T-helper 2 cell treated with Interferon-gamma antibody and Interleukin-4, amounts not matched to agents 5 μg/mL and 100 μg/mL, for 36 hours (primary cell): ENCODE measurements around the gene CRKL.
"Not testable (repeated sequence)": the region's sequence is repeated elsewhere in the genome, so short reads cannot be mapped to it uniquely, and the experiment has no call there.

Source experiments
- DNase-seq: peaks from one replicate; pipeline ENCODE4 v3.0.0; 2021; ENCODE audit warnings: low spot score
- H3K27ac Mint-ChIP-seq: one replicate; pipeline ENCODE4 v1.8.0; 2021; ENCODE audit warnings: mild to moderate bottlenecking, mixed read lengths
- H3K27me3 Mint-ChIP-seq: one replicate; pipeline ENCODE4 v1.8.0; 2021; ENCODE audit warnings: low read depth, mixed read lengths
- H3K36me3 Mint-ChIP-seq: one replicate; pipeline ENCODE4 v1.8.0; 2021; ENCODE audit warnings: low read depth, mixed read lengths
- H3K4me1 Mint-ChIP-seq: one replicate; pipeline ENCODE4 v1.8.0; 2021; ENCODE audit warnings: low read depth, mixed read lengths
- H3K4me3 Mint-ChIP-seq: one replicate; pipeline ENCODE4 v1.8.0; 2022; ENCODE audit warnings: mild to moderate bottlenecking, moderate library complexity, mixed read lengths
- H3K9me3 Mint-ChIP-seq: one replicate; pipeline ENCODE4 v1.8.0; 2021; ENCODE audit warnings: mixed read lengths

CRKL gene

GRCh38 chr22:20967697-20968211 is 50.5 kb downstream of the CRKL start:
- peaks cover 22% of the 10 kb centered on the region for H3K27me3 Mint-ChIP-seq
- DNase-seq = no peak
- no peaks in the 10 kb centered on the region for H3K9me3 Mint-ChIP-seq
- no peaks in the 10 kb centered on the region for H3K36me3 Mint-ChIP-seq
- peaks cover 6% of the 10 kb centered on the region for H3K4me1 Mint-ChIP-seq
- no peak overlapping the region for H3K27ac Mint-ChIP-seq
- H3K4me3 Mint-ChIP-seq = no peak overlapping the region

DNA sequence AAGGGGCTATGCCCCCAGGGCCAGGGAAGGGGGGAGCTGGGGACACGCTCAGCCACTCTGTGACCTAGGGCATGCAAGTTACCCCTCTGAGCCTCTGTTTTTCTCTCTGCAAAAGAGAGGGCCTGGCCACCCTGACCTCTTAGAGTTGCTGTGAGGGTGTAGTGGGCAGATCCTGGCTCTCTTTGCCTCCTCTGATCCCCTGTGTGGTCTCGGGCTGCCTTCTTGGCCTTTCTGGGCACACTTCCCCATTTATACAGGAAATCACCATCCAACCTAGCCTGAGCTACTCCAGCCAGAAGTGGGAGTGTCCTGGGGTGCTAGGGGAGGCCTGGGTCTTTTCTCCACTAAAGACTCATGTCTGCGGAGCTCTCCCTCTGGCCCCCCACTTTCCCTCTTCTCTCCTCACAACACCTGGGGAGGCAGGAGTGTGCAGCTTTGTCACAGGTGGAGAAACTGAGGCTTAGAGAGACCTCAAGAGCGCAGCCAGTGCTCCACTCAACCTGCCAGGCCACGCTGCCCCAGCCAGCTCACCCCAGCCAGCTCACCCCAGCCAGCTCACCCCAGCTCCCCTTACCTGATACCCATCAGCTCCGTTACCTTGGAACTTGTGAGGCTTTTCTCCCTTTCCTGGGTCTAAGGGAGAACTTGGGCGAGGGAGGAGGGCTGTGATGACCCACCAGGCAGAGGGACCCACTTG is 51.2 kb downstream of the CRKL start:
- H3K4me3 Mint-ChIP-seq = no peak overlapping the region

GRCh38 chr22:20970939-20971657 is 53.9 kb downstream of the CRKL start:
- Mint-ChIP-seq H3K4me1 (peaks cover under 1% of the 10 kb centered on the region), H3K27me3 (peaks cover under 1% of the 10 kb centered on the region), H3K27ac (no peak overlapping the region), H3K36me3 (no peaks in the 10 kb centered on the region), H3K4me3 (no peak overlapping the region), H3K9me3 (no peaks in the 10 kb centered on the region)
- DNase-seq = no peak

More for the DNA sequence above, 51.2 kb downstream of the CRKL start:
- peaks cover 17% of the 10 kb centered on the region for H3K27me3 Mint-ChIP-seq
- H3K27ac Mint-ChIP-seq = no peak overlapping the region
- H3K4me1 Mint-ChIP-seq = peaks cover 6% of the 10 kb centered on the region
- H3K9me3 Mint-ChIP-seq = no peaks in the 10 kb centered on the region
- no peaks in the 10 kb centered on the region for H3K36me3 Mint-ChIP-seq
- DNase-seq = no peak

DNA sequence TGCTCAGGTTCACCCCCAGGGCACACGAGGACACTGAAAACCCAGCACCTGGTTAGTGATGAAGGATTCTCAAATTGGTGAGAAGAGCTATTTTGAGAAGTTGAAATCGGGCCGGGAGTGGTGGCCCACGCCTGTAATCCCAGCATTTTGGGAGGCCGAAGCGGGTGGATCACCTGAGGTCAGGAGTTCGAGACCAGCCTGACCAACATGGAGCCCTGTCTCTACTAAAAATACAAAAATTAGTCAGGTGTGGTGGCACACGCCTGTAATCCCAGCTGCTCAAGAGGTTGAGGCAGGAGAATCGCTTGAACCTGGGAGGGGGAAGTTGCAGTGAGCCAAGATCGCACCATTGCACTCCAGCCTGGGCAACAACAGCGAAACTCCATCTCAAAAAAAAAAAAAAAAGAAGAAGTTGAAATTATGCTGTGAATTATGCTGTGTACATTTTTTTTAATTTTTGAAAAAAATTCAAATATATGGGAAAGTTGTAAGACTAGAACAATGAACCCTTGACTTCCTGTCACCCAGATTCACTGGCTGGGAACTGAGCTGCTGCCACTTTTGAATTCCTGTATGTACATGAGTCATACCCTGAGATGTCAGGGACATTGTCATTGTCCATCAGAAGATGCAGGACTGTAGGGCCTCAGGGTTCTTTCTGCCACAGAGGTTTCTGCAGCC is 54.9 kb downstream of the CRKL start:
- H3K4me3 Mint-ChIP-seq, H3K9me3 Mint-ChIP-seq, H3K27me3 Mint-ChIP-seq, DNase-seq, H3K36me3 Mint-ChIP-seq, H3K27ac Mint-ChIP-seq, H3K4me1 Mint-ChIP-seq: not testable (repeated sequence)

DNA sequence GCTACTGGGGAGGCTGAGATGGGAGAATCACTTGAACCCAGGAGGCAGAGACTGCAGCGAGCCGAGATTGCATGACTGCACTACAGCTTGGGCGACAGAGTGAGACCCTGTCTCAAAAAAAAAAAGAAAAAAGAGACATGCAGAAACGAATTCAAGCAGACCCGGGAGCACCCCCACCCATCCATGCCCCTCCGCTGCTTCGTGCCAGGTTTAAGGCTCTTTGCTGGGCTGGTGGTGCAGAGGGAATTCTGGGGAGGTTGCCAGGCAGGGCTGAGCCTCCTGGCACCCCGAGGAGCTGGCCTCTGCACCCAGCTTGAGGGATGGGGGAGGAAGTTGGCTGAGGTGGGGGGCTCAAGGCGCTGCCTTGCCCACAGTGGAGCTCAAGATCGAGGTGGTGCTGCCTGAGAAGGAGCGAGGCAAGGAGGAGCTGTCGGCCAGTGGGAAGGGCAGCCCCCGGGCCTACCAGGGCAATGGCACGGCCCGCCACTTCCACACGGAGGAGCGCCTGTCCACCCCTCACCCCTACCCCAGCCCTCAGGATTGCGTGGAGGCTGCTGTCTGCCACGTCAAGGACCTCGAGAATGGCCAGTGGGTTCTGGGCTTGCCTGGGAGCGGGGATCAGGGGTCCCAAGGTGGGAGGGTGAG is 55.8 kb downstream of the CRKL start:
- Mint-ChIP-seq H3K4me3 (no peak overlapping the region), H3K4me1 (no peaks in the 10 kb centered on the region), H3K27me3 (no peaks in the 10 kb centered on the region), H3K27ac (no peak overlapping the region), H3K36me3 (no peaks in the 10 kb centered on the region), H3K9me3 (no peaks in the 10 kb centered on the region)
- no peak for DNase-seq

- no peaks in the 10 kb centered on the region for H3K27me3 Mint-ChIP-seq
- no peak for DNase-seq
These were observed 56.6 kb downstream of the CRKL start for GRCh38 chr22:20973634-20974286.

GRCh38 chr22:20974336-20974955 is 57.2 kb downstream of the CRKL start:
- no peak overlapping the region for H3K4me3 Mint-ChIP-seq
- no peaks in the 10 kb centered on the region for H3K27me3 Mint-ChIP-seq
- peaks cover 8% of the 10 kb centered on the region for H3K9me3 Mint-ChIP-seq
- peaks cover 5% of the 10 kb centered on the region for H3K4me1 Mint-ChIP-seq
- no peaks in the 10 kb centered on the region for H3K36me3 Mint-ChIP-seq
- no peak for DNase-seq
- no peak overlapping the region for H3K27ac Mint-ChIP-seq

More at GRCh38 chr22:20973634-20974286, 56.6 kb downstream of the CRKL start:
- Mint-ChIP-seq H3K4me3 (no peak overlapping the region), H3K36me3 (no peaks in the 10 kb centered on the region), H3K27ac (no peak overlapping the region), H3K4me1 (no peaks in the 10 kb centered on the region), H3K9me3 (peaks cover 4% of the 10 kb centered on the region)

- Mint-ChIP-seq H3K4me1 (peaks cover 9% of the 10 kb centered on the region), H3K27ac (no peak overlapping the region), H3K4me3 (no peak overlapping the region)
These were observed 58.5 kb downstream of the CRKL start for GRCh38 chr22:20975541-20976290.

DNA sequence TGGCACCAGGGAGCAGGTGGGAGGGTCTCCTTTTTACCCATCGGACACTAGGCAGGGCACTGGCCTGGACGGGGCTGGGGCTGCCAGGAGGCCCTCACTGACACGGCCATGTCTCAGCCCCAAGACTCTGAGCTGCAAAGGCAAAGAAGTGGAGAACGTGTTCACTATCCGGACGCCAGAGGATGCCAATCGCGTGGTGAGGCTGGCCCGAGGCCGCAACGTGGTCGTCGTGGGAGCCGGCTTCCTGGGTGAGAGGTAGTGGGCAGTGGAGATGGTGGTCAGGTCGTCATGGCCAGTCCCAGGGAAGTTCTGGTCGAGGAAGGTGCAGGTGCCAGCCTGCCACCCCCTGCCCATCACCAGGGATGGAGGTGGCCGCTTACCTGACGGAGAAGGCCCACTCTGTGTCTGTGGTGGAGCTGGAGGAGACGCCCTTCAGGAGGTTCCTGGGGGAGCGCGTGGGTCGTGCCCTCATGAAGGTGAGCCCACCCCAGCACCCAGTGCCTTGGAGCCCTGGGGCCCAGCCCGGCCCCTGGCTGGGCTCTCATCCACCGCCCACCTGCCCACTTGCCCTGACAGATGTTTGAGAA is 59.2 kb downstream of the CRKL start:
- DNase-seq = no peak
- peaks cover 8% of the 10 kb centered on the region for H3K9me3 Mint-ChIP-seq
- H3K27me3 Mint-ChIP-seq = no peaks in the 10 kb centered on the region
- H3K36me3 Mint-ChIP-seq = no peaks in the 10 kb centered on the region
- H3K4me3 Mint-ChIP-seq = no peak overlapping the region
- no peak overlapping the region for H3K27ac Mint-ChIP-seq
- H3K4me1 Mint-ChIP-seq = peaks cover 13% of the 10 kb centered on the region

More at GRCh38 chr22:20975541-20976290, 58.5 kb downstream of the CRKL start:
- DNase-seq = no peak
- Mint-ChIP-seq H3K27me3 (no peaks in the 10 kb centered on the region), H3K9me3 (peaks cover 8% of the 10 kb centered on the region), H3K36me3 (no peaks in the 10 kb centered on the region)

GRCh38 chr22:20977019-20977418 is 59.8 kb downstream of the CRKL start:
- Mint-ChIP-seq H3K4me3 (no peak overlapping the region), H3K27ac (no peak overlapping the region), H3K9me3 (peaks cover 8% of the 10 kb centered on the region), H3K27me3 (no peaks in the 10 kb centered on the region), H3K36me3 (no peaks in the 10 kb centered on the region), H3K4me1 (peaks cover 15% of the 10 kb centered on the region)
- no peak for DNase-seq

GRCh38 chr22:20977516-20978170 is 60.4 kb downstream of the CRKL start:
- Mint-ChIP-seq H3K27me3 (no peaks in the 10 kb centered on the region), H3K36me3 (no peaks in the 10 kb centered on the region), H3K27ac (no peak overlapping the region), H3K4me1 (peaks cover 17% of the 10 kb centered on the region), H3K9me3 (peaks cover 8% of the 10 kb centered on the region), H3K4me3 (no peak overlapping the region)
- no peak for DNase-seq

DNA sequence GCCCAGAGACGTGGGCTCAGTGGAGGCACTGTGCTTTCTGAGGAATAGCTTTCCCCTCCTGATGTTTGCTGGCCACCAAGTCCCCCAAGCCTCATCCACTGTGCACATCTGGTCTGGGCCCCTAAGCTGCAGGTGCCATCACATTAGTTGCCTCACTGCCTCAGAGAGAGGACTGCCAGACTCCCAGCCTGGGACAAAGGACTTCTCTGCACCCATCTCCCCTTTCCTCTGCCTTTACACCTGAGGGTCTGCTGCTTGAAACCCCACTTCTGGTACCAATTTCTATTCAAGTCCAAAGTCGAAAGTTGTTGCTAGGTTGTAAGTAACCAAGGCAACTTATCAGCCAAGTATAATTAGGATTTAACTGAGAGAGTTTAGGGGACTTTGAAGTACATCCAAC is 61.2 kb downstream of the CRKL start:
- Mint-ChIP-seq H3K4me1 (peaks cover 22% of the 10 kb centered on the region), H3K27me3 (no peaks in the 10 kb centered on the region), H3K9me3 (peaks cover 8% of the 10 kb centered on the region), H3K4me3 (no peak overlapping the region), H3K36me3 (no peaks in the 10 kb centered on the region), H3K27ac (no peak overlapping the region)
- no peak for DNase-seq
